ENCODE results near the gene PRKAR1A.

DNA sequence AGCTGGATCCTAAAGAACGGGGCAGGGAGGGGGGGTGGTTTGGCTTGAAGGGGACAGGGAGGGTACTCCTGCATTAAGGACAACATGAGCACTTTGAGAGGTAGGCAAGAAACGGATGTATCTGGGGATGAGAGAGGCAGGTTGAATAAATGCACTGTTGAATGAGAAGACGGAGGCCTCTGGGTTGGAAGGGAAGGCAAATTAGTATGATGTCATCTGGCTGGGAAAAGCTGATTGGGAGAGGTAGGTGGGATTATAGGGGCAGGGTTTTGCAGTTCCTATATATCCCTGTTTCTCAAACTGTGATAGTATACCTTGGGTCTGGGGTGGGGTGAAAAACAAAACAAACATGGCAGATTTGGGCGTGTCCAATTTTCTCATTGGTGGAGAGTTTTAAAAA is 44.3 kb downstream of the PRKAR1A start:
- TF ChIP-seq, protein P1, sequence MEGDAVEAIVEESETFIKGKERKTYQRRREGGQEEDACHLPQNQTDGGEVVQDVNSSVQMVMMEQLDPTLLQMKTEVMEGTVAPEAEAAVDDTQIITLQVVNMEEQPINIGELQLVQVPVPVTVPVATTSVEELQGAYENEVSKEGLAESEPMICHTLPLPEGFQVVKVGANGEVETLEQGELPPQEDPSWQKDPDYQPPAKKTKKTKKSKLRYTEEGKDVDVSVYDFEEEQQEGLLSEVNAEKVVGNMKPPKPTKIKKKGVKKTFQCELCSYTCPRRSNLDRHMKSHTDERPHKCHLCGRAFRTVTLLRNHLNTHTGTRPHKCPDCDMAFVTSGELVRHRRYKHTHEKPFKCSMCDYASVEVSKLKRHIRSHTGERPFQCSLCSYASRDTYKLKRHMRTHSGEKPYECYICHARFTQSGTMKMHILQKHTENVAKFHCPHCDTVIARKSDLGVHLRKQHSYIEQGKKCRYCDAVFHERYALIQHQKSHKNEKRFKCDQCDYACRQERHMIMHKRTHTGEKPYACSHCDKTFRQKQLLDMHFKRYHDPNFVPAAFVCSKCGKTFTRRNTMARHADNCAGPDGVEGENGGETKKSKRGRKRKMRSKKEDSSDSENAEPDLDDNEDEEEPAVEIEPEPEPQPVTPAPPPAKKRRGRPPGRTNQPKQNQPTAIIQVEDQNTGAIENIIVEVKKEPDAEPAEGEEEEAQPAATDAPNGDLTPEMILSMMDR (IDR thresholded peaks at IDR 0.05) = no peak
- TF ChIP-seq POLR2A (IDR thresholded peaks at IDR 0.05) = no peak

Measured in Peyer's patch (tissue), 4 donors.